HUES6 (cell line): ENCODE data around the gene CCDC177.

Source experiments
- H3K27ac ChIP-seq: 2 replicates; pipeline ENCODE4 v1.7.0; 2013; ENCODE audit warnings: low read depth, mild to moderate bottlenecking, low read length, inconsistent platforms
- H3K27me3 ChIP-seq: 2 replicates; pipeline ENCODE4 v1.6.1; 2013; ENCODE audit warnings: low read length; ENCODE audit not compliant: control insufficient read depth, insufficient read depth
- H3K36me3 ChIP-seq: 2 replicates; pipeline ENCODE4 v1.6.1; 2013; ENCODE audit warnings: low read length; ENCODE audit not compliant: control insufficient read depth, insufficient read depth
- H3K4me1 ChIP-seq: 2 replicates; pipeline ENCODE4 v1.6.1; 2013; ENCODE audit warnings: low read length; ENCODE audit not compliant: control insufficient read depth, insufficient read depth
- H3K4me3 ChIP-seq: 2 replicates; pipeline ENCODE4 v1.5.1; 2013; ENCODE audit warnings: low read depth, low read length
- H3K9ac ChIP-seq: one replicate; pipeline ENCODE4 v1.6.1; 2013; ENCODE audit warnings: mild to moderate bottlenecking, low read length
- H3K9me3 ChIP-seq: 2 replicates; pipeline ENCODE4 v1.6.1; 2013; ENCODE audit warnings: low read depth, low read length; ENCODE audit not compliant: control insufficient read depth, insufficient read depth

Gene CCDC177

GRCh38 chr14:69613312-69614073, 38.8 kb upstream of the CCDC177 start:
- H3K4me1 ChIP-seq = peaks cover 22% of the 10 kb centered on the region
- H3K36me3 ChIP-seq = no peaks in the 10 kb centered on the region
- no peaks in the 10 kb centered on the region for H3K27me3 ChIP-seq
- H3K9me3 ChIP-seq = no peaks in the 10 kb centered on the region
- peak overlapping the region; percentile 82; the same call in 1 of the 2 replicates for H3K4me3 ChIP-seq
- H3K27ac ChIP-seq = no peak overlapping the region
- no peak overlapping the region for H3K9ac ChIP-seq

DNA sequence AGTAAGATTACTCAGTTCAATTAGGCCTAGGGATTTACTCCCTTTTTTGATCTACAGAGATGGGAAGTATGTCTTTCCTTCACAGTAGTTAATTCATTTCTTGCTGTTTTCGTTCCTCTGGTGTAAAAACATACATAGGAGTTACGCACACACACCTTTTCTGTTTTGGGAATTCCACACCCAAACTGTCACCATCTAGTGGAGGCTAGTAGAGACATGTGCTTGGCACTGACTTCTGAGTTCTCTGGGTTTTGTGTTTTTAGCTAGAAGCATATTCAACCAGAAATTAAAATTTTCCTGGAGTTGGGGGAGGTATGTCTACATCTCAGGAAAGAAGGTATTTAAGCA, 38.1 kb upstream of the CCDC177 start:
- peak overlapping the region; percentile 82 for H3K4me3 ChIP-seq
- H3K4me1 ChIP-seq = peaks cover 22% of the 10 kb centered on the region
- no peak overlapping the region for H3K27ac ChIP-seq
- H3K27me3 ChIP-seq = no peaks in the 10 kb centered on the region
- H3K36me3 ChIP-seq = no peaks in the 10 kb centered on the region
- no peaks in the 10 kb centered on the region for H3K9me3 ChIP-seq
- H3K9ac ChIP-seq = peak overlapping the region; percentile 24

- peak overlapping the region; percentile 82 for H3K4me3 ChIP-seq
- peaks cover 22% of the 10 kb centered on the region for H3K4me1 ChIP-seq
- H3K27ac ChIP-seq = no peak overlapping the region
- H3K9ac ChIP-seq = peak overlapping the region; percentile 24
- no peaks in the 10 kb centered on the region for H3K9me3 ChIP-seq
- no peaks in the 10 kb centered on the region for H3K36me3 ChIP-seq
- no peaks in the 10 kb centered on the region for H3K27me3 ChIP-seq
Measured at GRCh38 chr14:69612014-69612782, 37.5 kb upstream of the CCDC177 start.

DNA sequence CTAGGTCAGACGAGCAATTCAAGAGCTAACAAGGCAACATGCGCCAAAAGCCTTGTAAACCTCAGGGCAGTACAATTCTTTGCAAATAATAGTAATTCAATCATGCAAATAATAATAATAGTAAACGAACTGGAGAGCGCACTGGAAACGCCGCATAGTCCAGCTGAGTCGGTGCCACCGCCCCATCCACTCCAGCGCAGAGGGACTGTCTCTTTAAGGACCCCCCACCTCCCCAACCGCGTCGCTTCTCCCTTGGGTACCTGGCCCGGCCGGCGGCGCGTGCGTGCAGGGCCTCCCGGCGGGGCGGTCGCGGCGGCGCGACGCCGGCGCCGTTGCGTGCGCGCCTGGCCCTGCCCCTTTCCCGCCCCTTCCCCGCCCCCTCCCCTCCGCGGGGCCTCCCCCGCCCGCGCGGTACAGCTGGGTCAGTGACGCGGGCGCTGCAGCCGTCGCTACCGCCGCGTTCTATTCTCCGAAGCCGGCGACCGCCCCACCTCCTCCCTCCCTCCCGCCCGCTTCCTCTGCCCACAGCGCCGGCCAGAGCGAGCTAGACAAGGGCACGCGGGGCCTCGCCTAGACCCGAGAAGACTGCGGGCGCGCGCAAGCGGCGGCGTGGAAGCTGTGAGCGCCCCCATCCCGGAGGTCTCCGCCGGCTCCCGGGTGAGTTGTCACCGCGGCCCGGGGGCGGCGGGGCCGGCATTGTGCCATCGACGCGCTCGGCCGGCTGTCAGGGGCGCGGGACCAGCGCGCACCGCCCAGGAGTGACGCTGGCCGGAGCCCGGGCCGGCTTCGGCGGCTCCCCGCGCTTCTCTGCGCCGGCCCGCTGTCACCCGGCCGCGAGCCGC, 36.7 kb upstream of the CCDC177 start, which contains the start of gene SUSD6:
TSS of gene SUSD6 (plus strand) at position 425 of the 842 bp plus-strand sequence. CDS start 46,997 bp downstream, outside the sequence.
- H3K4me3 ChIP-seq = peak within 1 kb of the TSS; percentile 83

DNA sequence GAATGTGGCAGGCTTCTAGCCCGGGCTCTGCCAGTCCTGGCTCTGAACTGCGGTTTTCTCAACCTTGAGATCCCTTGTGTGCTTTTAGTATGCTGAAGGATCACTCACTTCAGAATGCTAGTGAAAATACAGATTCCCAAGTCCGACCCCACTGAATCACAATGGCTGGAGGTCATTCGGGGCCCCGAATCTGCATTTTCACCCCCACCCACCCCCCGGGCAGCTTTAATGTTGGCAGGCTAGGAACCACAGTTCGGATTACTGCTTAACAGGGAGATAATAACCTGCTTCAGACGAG, 36.2 kb upstream of the CCDC177 start:
- Histone ChIP-seq H3K9me3 (no peaks in the 10 kb centered on the region), H3K27me3 (no peaks in the 10 kb centered on the region), H3K36me3 (no peaks in the 10 kb centered on the region), H3K4me3 (peak overlapping the region; percentile 83), H3K4me1 (peaks cover 24% of the 10 kb centered on the region), H3K27ac (no peak overlapping the region), H3K9ac (peak overlapping the region; percentile 61)

More for the DNA sequence above, 36.7 kb upstream of the CCDC177 start, which contains the start of gene SUSD6:
- Histone ChIP-seq H3K27ac (no peak within 1 kb of the TSS), H3K9me3 (no peaks in the 10 kb centered on the region), H3K4me1 (peaks cover 22% of the 10 kb centered on the region), H3K36me3 (no peaks in the 10 kb centered on the region), H3K27me3 (no peaks in the 10 kb centered on the region), H3K9ac (peak within 1 kb of the TSS; percentile 61)

DNA sequence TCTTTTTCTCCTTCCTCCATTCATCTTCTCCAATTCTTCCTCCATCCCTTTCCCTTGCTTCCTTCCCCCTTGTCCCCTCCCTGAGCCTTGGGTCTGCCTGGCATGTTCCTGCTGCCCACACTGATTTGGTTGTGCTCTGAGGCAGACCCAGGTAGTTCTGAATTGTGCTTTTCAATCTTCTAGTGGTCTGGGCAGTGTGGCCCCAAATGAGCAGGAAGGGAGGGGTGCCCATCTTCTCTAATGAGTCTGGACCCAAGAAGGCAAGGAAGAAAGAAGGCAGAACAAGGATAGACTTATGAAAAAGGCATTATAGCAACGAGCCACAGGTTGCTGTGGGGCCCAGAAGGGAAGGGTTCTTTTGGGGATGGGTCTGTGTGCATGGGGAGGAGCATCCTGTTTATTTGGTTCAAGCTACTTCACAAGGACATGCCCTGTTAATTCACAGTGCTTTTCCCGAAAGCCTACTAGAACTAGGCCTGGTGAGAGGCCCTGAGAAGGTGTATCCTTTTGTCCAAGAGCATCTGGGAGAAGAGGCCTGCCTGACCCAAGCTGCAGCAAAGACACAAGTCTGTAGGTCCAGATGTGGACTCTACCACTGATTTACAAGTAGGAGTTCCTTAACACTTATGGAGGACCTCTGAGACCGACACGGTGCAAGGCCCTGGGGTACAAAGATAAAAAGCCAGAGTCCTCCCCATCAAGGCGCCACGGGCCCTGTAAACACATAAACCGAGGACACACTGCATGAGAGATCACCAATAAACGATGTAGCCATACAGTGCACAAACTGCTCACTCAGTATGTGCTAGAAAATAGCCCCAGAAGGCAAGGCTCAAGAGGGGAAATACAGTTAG, 35.6 kb upstream of the CCDC177 start:
- Histone ChIP-seq H3K36me3 (no peaks in the 10 kb centered on the region), H3K4me3 (peak overlapping the region; percentile 83), H3K9ac (peak overlapping the region; percentile 27), H3K27me3 (no peaks in the 10 kb centered on the region), H3K27ac (no peak overlapping the region), H3K4me1 (peaks cover 26% of the 10 kb centered on the region), H3K9me3 (no peaks in the 10 kb centered on the region)

GRCh38 chr14:69606258-69607184, 31.9 kb upstream of the CCDC177 start:
- Histone ChIP-seq H3K9ac (no peak overlapping the region), H3K4me3 (no peak overlapping the region), H3K36me3 (no peaks in the 10 kb centered on the region), H3K9me3 (no peaks in the 10 kb centered on the region), H3K27ac (no peak overlapping the region), H3K27me3 (no peaks in the 10 kb centered on the region), H3K4me1 (peaks cover 16% of the 10 kb centered on the region; the same call in 1 of the 2 replicates)

DNA sequence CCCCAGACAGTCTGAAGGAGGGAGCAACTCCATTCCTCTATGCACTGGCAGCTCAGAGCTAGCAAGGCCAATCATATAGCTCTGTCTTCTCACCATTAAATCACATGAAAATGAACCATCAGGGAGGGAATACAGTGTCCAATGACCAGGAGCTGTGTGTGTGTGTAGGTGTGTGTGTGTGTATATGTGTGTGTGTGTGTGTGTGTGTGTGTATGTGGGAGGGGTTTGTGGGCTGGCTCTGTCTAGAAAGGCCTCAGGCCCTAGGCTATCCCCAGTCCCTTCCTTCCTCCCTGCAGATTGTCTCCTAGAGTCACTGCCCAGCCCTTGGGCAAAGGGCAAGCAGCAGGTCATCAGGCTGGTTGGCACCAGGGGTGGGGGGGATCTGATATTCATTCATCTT, 31.1 kb upstream of the CCDC177 start:
- Histone ChIP-seq H3K4me3 (no peak overlapping the region), H3K4me1 (peaks cover 16% of the 10 kb centered on the region; the same call in 1 of the 2 replicates), H3K27ac (no peak overlapping the region), H3K9me3 (no peaks in the 10 kb centered on the region), H3K9ac (no peak overlapping the region), H3K36me3 (no peaks in the 10 kb centered on the region), H3K27me3 (no peaks in the 10 kb centered on the region)

DNA sequence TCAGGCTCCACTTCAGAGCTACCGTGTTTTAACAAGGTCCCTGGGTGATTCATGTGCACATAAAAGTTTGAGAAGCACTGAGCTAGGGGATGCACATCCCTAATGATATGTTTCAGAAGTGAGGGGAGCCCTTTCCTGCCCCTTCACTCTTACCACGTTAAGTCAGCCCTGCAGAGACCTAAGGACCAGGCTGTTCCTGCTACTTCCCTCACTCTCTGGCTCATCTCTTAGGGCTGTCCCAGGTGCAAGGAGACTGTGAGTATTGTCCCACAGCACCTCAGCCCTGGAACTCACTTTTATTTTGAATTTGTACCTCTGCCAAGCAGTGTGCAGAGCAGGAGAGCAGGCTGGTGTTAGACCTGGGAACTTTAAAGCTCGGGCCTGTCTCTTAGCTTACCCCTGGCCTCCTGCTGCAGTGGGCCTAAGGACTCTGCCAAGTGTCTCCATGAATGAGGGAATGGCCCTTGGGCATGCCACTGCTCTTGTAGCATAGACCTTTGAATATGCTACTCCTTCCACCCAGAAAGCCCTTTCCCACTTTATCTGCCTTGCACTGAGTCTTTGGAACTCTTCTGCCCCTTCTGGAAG, 25.7 kb upstream of the CCDC177 start:
- H3K27ac ChIP-seq = no peak overlapping the region
- H3K9me3 ChIP-seq = no peaks in the 10 kb centered on the region
- H3K36me3 ChIP-seq = no peaks in the 10 kb centered on the region
- no peaks in the 10 kb centered on the region for H3K27me3 ChIP-seq
- H3K9ac ChIP-seq = no peak overlapping the region
- no peak overlapping the region for H3K4me3 ChIP-seq
- H3K4me1 ChIP-seq = peaks cover 2% of the 10 kb centered on the region; the same call in 1 of the 2 replicates
